A549 (cell line): ENCODE data around the gene KIAA1671.

Source experiments
- BHLHE40 ChIP-seq: IDR thresholded peaks from 2 replicates; pipeline ENCODE4 v1.6.1; 2012; ENCODE audit warnings: low read depth, low read length, inconsistent platforms
- EP300 ChIP-seq, 2 experiments: fragments of >200 bp; sonication (Bioruptor Twin); formaldehyde crosslinking; IDR thresholded peaks; 2 replicates in 1 of 2; 3 replicates in 1 of 2; pipeline ENCODE4 v1.6.1; 2016 to 2017
- KDM5A ChIP-seq: fragments of 200-600 bp; sonication (generic); IDR thresholded peaks from 2 replicates; pipeline ENCODE4 v1.6.1; 2016; ENCODE audit warnings: antibody characterized with exemption, mild to moderate bottlenecking
- NFE2L2 ChIP-seq: fragments of 150-350 bp; conservative IDR thresholded peaks from 2 replicates; pipeline ENCODE4 v1.6.1; 2014; ENCODE audit warnings: low read length
- POLR2A ChIP-seq: IDR thresholded peaks from 2 replicates; pipeline ENCODE4 v1.6.1; 2012; ENCODE audit warnings: mild to moderate bottlenecking, low read length
- RAD21 ChIP-seq, 2 experiments: fragments of >200 bp in 1 of 2; sonication (Bioruptor Twin) in 1 of 2; formaldehyde crosslinking in 1 of 2; IDR thresholded peaks in 1 of 2; conservative IDR thresholded peaks in 1 of 2; 2 replicates in 1 of 2; 3 replicates in 1 of 2; pipeline ENCODE4 v1.6.1; 2012 to 2018; ENCODE audit warnings: inconsistent platforms in 1 of 2
- SREBF2 ChIP-seq: fragments of 450-650 bp; IDR thresholded peaks from 2 replicates; pipeline ENCODE4 v1.6.1; 2014; ENCODE audit warnings: mild to moderate bottlenecking, moderate library complexity
- TF ChIP-seq, protein P1 (sequence below): fragments of 250-450 bp; sonication (Bioruptor Pico); IDR thresholded peaks from 2 replicates; pipeline ENCODE4 v1.5.0; 2021; ENCODE audit warnings: mild to moderate bottlenecking, moderate library complexity, borderline replicate concordance
- TF ChIP-seq, protein P2 (sequence below): fragments of >200 bp; sonication (Bioruptor Twin); formaldehyde crosslinking; IDR thresholded peaks from 3 replicates; pipeline ENCODE4 v1.5.1; 2016
- TF ChIP-seq, protein P3 (sequence below): IDR thresholded peaks from 2 replicates; pipeline ENCODE4 v1.6.1; 2012

DNA sequence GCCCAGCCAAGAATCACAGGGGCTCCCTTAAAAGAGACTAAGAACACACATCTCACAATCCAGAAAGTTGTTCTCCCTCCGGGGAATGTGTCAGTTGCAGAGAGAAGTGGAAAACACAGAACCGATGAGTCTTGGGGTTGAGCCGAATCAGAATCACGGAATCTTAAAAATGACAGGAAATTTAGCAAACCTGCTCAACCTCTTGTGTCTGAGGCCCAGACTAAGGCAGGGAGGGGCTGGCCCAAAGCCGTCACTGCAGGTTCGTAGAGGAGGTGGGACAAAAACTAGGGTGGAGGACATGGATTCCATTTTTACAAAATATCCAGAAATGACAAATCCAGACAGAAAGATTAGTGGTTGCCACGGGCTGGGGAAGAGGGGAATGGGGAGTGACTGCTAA is 63.8 kb downstream of the KIAA1671 start:
- TF ChIP-seq POLR2A (no peak), SREBF2 (no peak), RAD21 (conservative IDR thresholded peaks at IDR 0.05 in 1 of 2, IDR thresholded peaks at IDR 0.05 in 1 of 2) (no peak), BHLHE40 (no peak), NFE2L2 (no peak), KDM5A (no peak), EP300 (IDR thresholded peaks at IDR 0.05) (no peak)
- TF ChIP-seq, protein P1, sequence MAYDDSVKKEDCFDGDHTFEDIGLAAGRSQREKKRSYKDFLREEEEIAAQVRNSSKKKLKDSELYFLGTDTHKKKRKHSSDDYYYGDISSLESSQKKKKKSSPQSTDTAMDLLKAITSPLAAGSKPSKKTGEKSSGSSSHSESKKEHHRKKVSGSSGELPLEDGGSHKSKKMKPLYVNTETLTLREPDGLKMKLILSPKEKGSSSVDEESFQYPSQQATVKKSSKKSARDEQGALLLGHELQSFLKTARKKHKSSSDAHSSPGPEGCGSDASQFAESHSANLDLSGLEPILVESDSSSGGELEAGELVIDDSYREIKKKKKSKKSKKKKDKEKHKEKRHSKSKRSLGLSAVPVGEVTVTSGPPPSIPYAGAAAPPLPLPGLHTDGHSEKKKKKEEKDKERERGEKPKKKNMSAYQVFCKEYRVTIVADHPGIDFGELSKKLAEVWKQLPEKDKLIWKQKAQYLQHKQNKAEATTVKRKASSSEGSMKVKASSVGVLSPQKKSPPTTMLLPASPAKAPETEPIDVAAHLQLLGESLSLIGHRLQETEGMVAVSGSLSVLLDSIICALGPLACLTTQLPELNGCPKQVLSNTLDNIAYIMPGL (CRISPR knock-in tag): no peak
- TF ChIP-seq, protein P2, sequence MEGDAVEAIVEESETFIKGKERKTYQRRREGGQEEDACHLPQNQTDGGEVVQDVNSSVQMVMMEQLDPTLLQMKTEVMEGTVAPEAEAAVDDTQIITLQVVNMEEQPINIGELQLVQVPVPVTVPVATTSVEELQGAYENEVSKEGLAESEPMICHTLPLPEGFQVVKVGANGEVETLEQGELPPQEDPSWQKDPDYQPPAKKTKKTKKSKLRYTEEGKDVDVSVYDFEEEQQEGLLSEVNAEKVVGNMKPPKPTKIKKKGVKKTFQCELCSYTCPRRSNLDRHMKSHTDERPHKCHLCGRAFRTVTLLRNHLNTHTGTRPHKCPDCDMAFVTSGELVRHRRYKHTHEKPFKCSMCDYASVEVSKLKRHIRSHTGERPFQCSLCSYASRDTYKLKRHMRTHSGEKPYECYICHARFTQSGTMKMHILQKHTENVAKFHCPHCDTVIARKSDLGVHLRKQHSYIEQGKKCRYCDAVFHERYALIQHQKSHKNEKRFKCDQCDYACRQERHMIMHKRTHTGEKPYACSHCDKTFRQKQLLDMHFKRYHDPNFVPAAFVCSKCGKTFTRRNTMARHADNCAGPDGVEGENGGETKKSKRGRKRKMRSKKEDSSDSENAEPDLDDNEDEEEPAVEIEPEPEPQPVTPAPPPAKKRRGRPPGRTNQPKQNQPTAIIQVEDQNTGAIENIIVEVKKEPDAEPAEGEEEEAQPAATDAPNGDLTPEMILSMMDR: no peak
- TF ChIP-seq, protein P3, sequence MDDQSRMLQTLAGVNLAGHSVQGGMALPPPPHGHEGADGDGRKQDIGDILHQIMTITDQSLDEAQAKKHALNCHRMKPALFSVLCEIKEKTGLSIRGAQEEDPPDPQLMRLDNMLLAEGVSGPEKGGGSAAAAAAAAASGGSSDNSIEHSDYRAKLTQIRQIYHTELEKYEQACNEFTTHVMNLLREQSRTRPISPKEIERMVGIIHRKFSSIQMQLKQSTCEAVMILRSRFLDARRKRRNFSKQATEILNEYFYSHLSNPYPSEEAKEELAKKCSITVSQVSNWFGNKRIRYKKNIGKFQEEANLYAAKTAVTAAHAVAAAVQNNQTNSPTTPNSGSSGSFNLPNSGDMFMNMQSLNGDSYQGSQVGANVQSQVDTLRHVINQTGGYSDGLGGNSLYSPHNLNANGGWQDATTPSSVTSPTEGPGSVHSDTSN: no peak
